SK-N-SH (cell line): ENCODE results near the gene ESPNL. TPM values are rescaled to one million over a fixed set of nuclear protein-coding genes. Genes with fewer than 3 reads are reported as not detected.

Experiments
- CTCF ChIA-PET: fragments of 300-600, 350-600 bp; formaldehyde crosslinking; extraction: SDS; loops from one replicate; lab custom pipeline; 2021; lab: Yijun Ruan, JAX
- POLR2A ChIA-PET: fragments of 350-600 bp; sonication (Branson Sonifier 250); formaldehyde crosslinking; extraction: SDS; loops from one replicate; lab custom pipeline; 2020; ENCODE audit warnings: antibody characterized with exemption, inconsistent platforms; lab: Yijun Ruan, JAX
- DNase-seq: peaks from one replicate; pipeline ENCODE4 v3.0.0; 2012
- H2AFZ ChIP-seq: fragments of 200-600 bp; sonication (generic); 2 replicates; pipeline ENCODE4 v1.8.1; 2016; ENCODE audit warnings: antibody characterized with exemption, mild to moderate bottlenecking, low read depth
- H3F3A ChIP-seq: fragments of 200-600 bp; sonication (generic); replicated peaks from 2 replicates; pipeline ENCODE3; 2016; ENCODE audit warnings: antibody characterized with exemption, mild to moderate bottlenecking; ENCODE audit not compliant: insufficient read depth
- H3K27ac ChIP-seq, 2 experiments: fragments of 200-500 bp in 1 of 2; fragments of 200-600 bp in 1 of 2; sonication (Bioruptor generic) in 1 of 2; sonication (generic), shearing (Covaris generic) in 1 of 2; 2 replicates each; pipeline versions ENCODE4 v1.5.1 to v1.6.1; 2014 to 2016; ENCODE audit warnings: low read depth in 2 of 2, inconsistent platforms in 1 of 2, low read length in 1 of 2, mild to moderate bottlenecking in 1 of 2, mixed read lengths in 1 of 2
- H3K27me3 ChIP-seq: fragments of 200-600 bp; sonication (generic), shearing (Covaris generic); 2 replicates; pipeline ENCODE4 v1.6.1; 2016; ENCODE audit warnings: mixed run types; ENCODE audit not compliant: insufficient read depth
- H3K36me3 ChIP-seq, 2 experiments: fragments of 200-500 bp in 1 of 2; fragments of 200-600 bp in 1 of 2; sonication (Bioruptor generic) in 1 of 2; sonication (generic) in 1 of 2; replicated peaks in 1 of 2; 2 replicates each; pipeline versions ENCODE3 to v1.5.1; 2014 to 2016; ENCODE audit warnings: low read length in 1 of 2, mild to moderate bottlenecking in 1 of 2; ENCODE audit not compliant: insufficient read depth in 2 of 2, control insufficient read depth in 1 of 2
- H3K4me1 ChIP-seq, 2 experiments: fragments of 200-500 bp in 1 of 2; fragments of 200-600 bp in 1 of 2; sonication (Bioruptor generic) in 1 of 2; sonication (generic), shearing (Covaris generic) in 1 of 2; 2 replicates each; pipeline versions ENCODE4 v1.5.1 to v1.6.1; 2014 to 2016; ENCODE audit warnings: low read depth in 1 of 2, low read length in 1 of 2, mixed run types in 1 of 2; ENCODE audit not compliant: insufficient read depth in 2 of 2, control insufficient read depth in 1 of 2
- H3K4me2 ChIP-seq: fragments of 200-600 bp; sonication (generic), shearing (Covaris generic); 2 replicates; pipeline ENCODE4 v1.6.1; 2017; ENCODE audit warnings: mixed run types
- H3K4me3 ChIP-seq, 2 experiments: fragments of 200-500 bp in 1 of 2; fragments of 200-600 bp in 1 of 2; sonication (Bioruptor generic) in 1 of 2; sonication (generic), shearing (Covaris generic) in 1 of 2; 2 replicates each; pipeline versions ENCODE4 v1.5.1 to v1.8.1; 2014 to 2016; ENCODE audit warnings: low read depth in 2 of 2, inconsistent platforms in 1 of 2, low read length in 1 of 2, mild to moderate bottlenecking in 1 of 2, mixed read lengths in 1 of 2, moderate library complexity in 1 of 2
- H3K79me2 ChIP-seq: fragments of 200-600 bp; sonication (generic); 2 replicates; pipeline ENCODE4 v1.8.1; 2017; ENCODE audit warnings: mild to moderate bottlenecking; ENCODE audit not compliant: insufficient read depth
- H3K9ac ChIP-seq: fragments of 200-600 bp; sonication (generic); 2 replicates; pipeline ENCODE4 v1.6.1; 2017; ENCODE audit warnings: mixed run types
- H3K9me2 ChIP-seq: fragments of 200-600 bp; sonication (generic); 2 replicates; pipeline ENCODE4 v1.6.1; 2017; ENCODE audit warnings: mixed run types
- H3K9me3 ChIP-seq: fragments of 200-600 bp; sonication (generic); 2 replicates; pipeline ENCODE4 v1.6.1; 2017; ENCODE audit warnings: mixed run types, mild to moderate bottlenecking, moderate library complexity
- H4K20me1 ChIP-seq: fragments of 200-600 bp; sonication (generic); 2 replicates; pipeline ENCODE4 v1.6.1; 2017; ENCODE audit warnings: mild to moderate bottlenecking, mixed run types; ENCODE audit not compliant: insufficient read depth
- CHD2 ChIP-seq: fragments of 150-350 bp; IDR thresholded peaks from 2 replicates; pipeline ENCODE4 v1.6.1; 2018; ENCODE audit warnings: low read length; ENCODE audit not compliant: partially characterized antibody
- EP300 ChIP-seq, 2 experiments: IDR thresholded peaks; 2 replicates each; pipeline versions ENCODE4 v1.4.0 to v1.6.1; 2012; ENCODE audit warnings: borderline replicate concordance in 1 of 2, low read depth in 1 of 2, low read length in 1 of 2
- FOSL2 ChIP-seq: IDR thresholded peaks from 2 replicates; pipeline ENCODE4 v1.4.0; 2012; ENCODE audit warnings: low read depth, mild to moderate bottlenecking, moderate library complexity, borderline replicate concordance
- FOXM1 ChIP-seq: IDR thresholded peaks from 2 replicates; pipeline ENCODE4 v1.4.0; 2012; ENCODE audit warnings: low read depth, mild to moderate bottlenecking
- IRF3 ChIP-seq: fragments of 150-350 bp; IDR thresholded peaks from 2 replicates; pipeline ENCODE4 v1.6.1; 2016; ENCODE audit warnings: mild to moderate bottlenecking, low read depth, low read length
- JUND ChIP-seq: IDR thresholded peaks from 2 replicates; pipeline ENCODE4 v1.4.0; 2012
- MEF2A ChIP-seq: IDR thresholded peaks from 2 replicates; pipeline ENCODE4 v1.4.0; 2012; ENCODE audit warnings: low read depth, borderline replicate concordance
- NRF1 ChIP-seq: IDR thresholded peaks from 2 replicates; pipeline ENCODE4 v1.6.1; 2012; ENCODE audit warnings: low read depth, mild to moderate bottlenecking, low read length
- POLR2AphosphoS5 ChIP-seq: IDR thresholded peaks from 2 replicates; pipeline ENCODE4 v1.6.1; 2012; ENCODE audit warnings: low read depth, low read length
- RAD21 ChIP-seq: IDR thresholded peaks from 2 replicates; pipeline ENCODE4 v1.6.1; 2012; ENCODE audit warnings: mild to moderate bottlenecking, low read length
- RFX5 ChIP-seq: IDR thresholded peaks from 2 replicates; pipeline ENCODE4 v1.6.1; 2012; ENCODE audit warnings: mild to moderate bottlenecking, improper control_type of control experiment, low read length
- SIN3A ChIP-seq: IDR thresholded peaks from 2 replicates; pipeline ENCODE4 v1.6.1; 2012; ENCODE audit warnings: low read depth, mild to moderate bottlenecking, low read length, moderate library complexity, borderline replicate concordance
- SMC3 ChIP-seq: IDR thresholded peaks from 2 replicates; pipeline ENCODE4 v1.6.1; 2012; ENCODE audit warnings: low read depth, low read length, improper control_type of control experiment
- TEAD4 ChIP-seq: IDR thresholded peaks from 2 replicates; pipeline ENCODE4 v1.4.0; 2012; ENCODE audit warnings: mild to moderate bottlenecking, borderline replicate concordance; ENCODE audit not compliant: insufficient read depth
- USF1 ChIP-seq: IDR thresholded peaks from 2 replicates; pipeline ENCODE4 v1.4.0; 2012; ENCODE audit warnings: low read depth, borderline replicate concordance
- USF2 ChIP-seq: fragments of 150-350 bp; IDR thresholded peaks from 2 replicates; pipeline ENCODE4 v1.6.1; 2017; ENCODE audit warnings: antibody characterized with exemption, low read length, low read depth, borderline replicate concordance
- YY1 ChIP-seq: IDR thresholded peaks from 2 replicates; pipeline ENCODE4 v1.4.0; 2012; ENCODE audit warnings: low read depth, mild to moderate bottlenecking
- ZBTB33 ChIP-seq: IDR thresholded peaks from 2 replicates; pipeline ENCODE4 v1.4.0; 2012; ENCODE audit warnings: low read depth, borderline replicate concordance
- WGBS: methylation state at CpG from one replicate; pipeline ENCODE4 v1.1.6; 2017; ENCODE audit warnings: low lambda C conversion rate; 5-methylcytosine and 5-hydroxymethylcytosine counted together
- polyA plus RNA-seq, 3 experiments: library from polyadenylated mRNA; depleted of rRNA; stranded (reverse); fragments of >200 nt; gene quantifications; 2 replicates each; pipeline ENCODE4 v1.2.3, GENCODE V29; 2012

The ESPNL gene
- polyA plus RNA-seq, 1 of the 3 experiments (the other 2 are of a cell fraction), result 0.05 TPM

DNA sequence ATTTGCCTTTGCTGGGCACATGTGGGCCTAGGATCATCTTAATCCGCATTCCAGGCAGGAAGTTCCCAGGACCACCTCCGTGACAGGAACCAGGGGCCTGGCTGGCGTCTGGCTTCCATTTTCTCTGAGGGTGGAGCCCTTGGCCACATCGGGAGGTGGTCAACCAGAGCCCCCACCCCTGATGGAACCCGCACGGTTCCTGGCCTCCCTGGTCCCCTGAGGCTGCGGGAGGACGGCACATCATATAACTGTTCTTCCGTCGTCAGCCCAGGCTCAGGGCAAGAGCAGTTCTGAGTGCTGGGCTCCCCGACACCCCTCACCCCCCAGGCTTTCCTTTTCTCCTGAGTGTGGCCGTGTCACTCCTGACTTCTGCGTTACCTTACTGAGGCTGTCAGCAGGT lies 13.5 kb downstream of the ESPNL start:
- Histone ChIP-seq H3K27me3 (no peaks in the 10 kb centered on the region; the same call in 1 of the 2 replicates), H4K20me1 (no peaks in the 10 kb centered on the region), H3K27ac (no peak overlapping the region), H3K9me2 (no peaks in the 10 kb centered on the region), H3K9me3 (peaks cover 8% of the 10 kb centered on the region), H3F3A (no peaks in the 10 kb centered on the region), H2AFZ (no peak overlapping the region), H3K4me2 (no peak overlapping the region), H3K9ac (no peak overlapping the region), H3K79me2 (no peaks in the 10 kb centered on the region), H3K36me3 (no peaks in the 10 kb centered on the region), H3K4me3 (no peak overlapping the region), H3K4me1 (peaks cover 0 to 14% of the 10 kb centered on the region in 2 experiments; a peak in 1 of 4 replicates)
- ChIA-PET CTCF (interaction anchor here (0.7 to 1.0 kb wide), 2 partner anchors 10 to 15 kb away, joined by 3 read pairs; no protein-coding TSS in a partner anchor), POLR2A (no interaction called here)
- no peak for DNase-seq
- 59% methylated on average over 6 of the region's 13 CpGs for WGBS
- TF ChIP-seq IRF3, result no peak
- no peak for TF ChIP-seq EP300 (IDR thresholded peaks at IDR 0.05; ENCODE audit: borderline replicate concordance in 1 of 2, low read depth in 1 of 2, low read length in 1 of 2)
- no peak for TF ChIP-seq RFX5
- no peak for TF ChIP-seq NRF1
- no peak for TF ChIP-seq SMC3
- no peak for TF ChIP-seq RAD21
- TF ChIP-seq YY1, result no peak
- no peak for TF ChIP-seq TEAD4
- no peak for TF ChIP-seq USF1
- no peak for TF ChIP-seq CHD2
- TF ChIP-seq ZBTB33, result no peak
- TF ChIP-seq JUND, result no peak
- TF ChIP-seq MEF2A, result no peak

- no peaks in the 10 kb centered on the region for H3K79me2 ChIP-seq
- H3K36me3 ChIP-seq, result no peaks in the 10 kb centered on the region
- 82% methylated on average over 16 of the region's 16 CpGs for WGBS
- H3K9me3 ChIP-seq, result peaks cover 8% of the 10 kb centered on the region
- DNase-seq, result no peak
- ChIA-PET POLR2A (no interaction called here), CTCF (no interaction called here)
- H2AFZ ChIP-seq, result no peak overlapping the region
- no peaks in the 10 kb centered on the region for H3K9me2 ChIP-seq
- H4K20me1 ChIP-seq, result no peaks in the 10 kb centered on the region
- no peak overlapping the region for H3K4me3 ChIP-seq
- no peaks in the 10 kb centered on the region for H3F3A ChIP-seq
- H3K27me3 ChIP-seq, result no peaks in the 10 kb centered on the region; the same call in 1 of the 2 replicates
- H3K4me1 ChIP-seq, result peaks cover 0 to 9% of the 10 kb centered on the region in 2 experiments; a peak in 1 of 4 replicates
- no peak overlapping the region for H3K4me2 ChIP-seq
- no peak overlapping the region for H3K27ac ChIP-seq
- no peak overlapping the region for H3K9ac ChIP-seq
- TF ChIP-seq USF1, result no peak
- TF ChIP-seq USF2, result no peak
- no peak for TF ChIP-seq YY1
- TF ChIP-seq RFX5, result no peak
- TF ChIP-seq POLR2AphosphoS5, result no peak
- TF ChIP-seq FOSL2, result no peak
- TF ChIP-seq NRF1, result no peak
- TF ChIP-seq CHD2, result no peak
- no peak for TF ChIP-seq MEF2A
- TF ChIP-seq SIN3A, result no peak
- TF ChIP-seq ZBTB33, result no peak
- TF ChIP-seq FOXM1, result no peak
Measured at GRCh38 chr2:238114331-238114841, 14.2 kb downstream of the ESPNL start.
